Natural killer cell (primary cell): ENCODE results near the gene AQP12A. TPM values are rescaled to one million over a fixed set of nuclear protein-coding genes. Genes with fewer than 3 reads are reported as not detected.

ENCODE experiments used
- ATAC-seq, 3 donors: fragments of 150-1000 bp in 2 of 3; fragments of 200-7000 bp in 1 of 3; cut with Tn5 transposase; 1 replicate in 1 of 3; 2 replicates in 2 of 3; pipeline ENCODE4 v1.10.0; 2021; ENCODE audit warnings: mild to moderate bottlenecking in 2 of 3, moderate library complexity in 2 of 3
- DNase-seq, 2 donors: peaks; one replicate each; pipeline versions ENCODE4 v3.0.0 to v3.0.0-alpha.2; 2013 to 2021; ENCODE audit warnings: mixed read lengths in 1 of 2
- H3K27ac ChIP-seq: one replicate; pipeline ENCODE4 v1.5.1; 2013; ENCODE audit warnings: mild to moderate bottlenecking, low read length
- H3K27me3 ChIP-seq: one replicate; pipeline ENCODE4 v1.6.1; 2013; ENCODE audit warnings: low read length; ENCODE audit not compliant: control insufficient read depth, insufficient read depth
- H3K36me3 ChIP-seq: one replicate; pipeline ENCODE4 v1.6.1; 2013; ENCODE audit warnings: low read length; ENCODE audit not compliant: control insufficient read depth, insufficient read depth
- H3K4me1 ChIP-seq: one replicate; pipeline ENCODE4 v1.6.1; 2013; ENCODE audit warnings: low read length; ENCODE audit not compliant: control insufficient read depth, insufficient read depth
- H3K4me3 ChIP-seq: one replicate; pipeline ENCODE4 v1.5.1; 2013; ENCODE audit warnings: low read length
- H3K9me3 ChIP-seq: one replicate; pipeline ENCODE4 v1.6.1; 2013; ENCODE audit warnings: low read length; ENCODE audit not compliant: control insufficient read depth, insufficient read depth
- H3K27ac Mint-ChIP-seq, 2 donors: one replicate each; pipeline ENCODE4 v1.8.0; 2022; ENCODE audit warnings: mild to moderate bottlenecking in 2 of 2, mixed read lengths in 2 of 2, moderate library complexity in 1 of 2
- H3K27me3 Mint-ChIP-seq, 2 donors: one replicate each; pipeline ENCODE4 v1.8.0; 2022; ENCODE audit warnings: low read depth in 2 of 2, mixed read lengths in 2 of 2
- H3K36me3 Mint-ChIP-seq: one replicate; pipeline ENCODE4 v1.8.0; 2022; ENCODE audit warnings: mixed read lengths
- H3K4me1 Mint-ChIP-seq, 2 donors: one replicate each; pipeline ENCODE4 v1.8.0; 2022; ENCODE audit warnings: mixed read lengths in 2 of 2
- H3K4me3 Mint-ChIP-seq: one replicate; pipeline ENCODE4 v1.8.0; 2022; ENCODE audit warnings: mild to moderate bottlenecking, moderate library complexity, mixed read lengths
- H3K9me3 Mint-ChIP-seq, 2 donors: one replicate each; pipeline ENCODE4 v1.8.0; 2022; ENCODE audit warnings: mixed read lengths in 2 of 2
- WGBS: methylation state at CpG from one replicate; pipeline ENCODE4 v1.1.7; 2013; ENCODE audit warnings: missing lambda C conversion rate; ENCODE audit not compliant: insufficient coverage; 5-methylcytosine and 5-hydroxymethylcytosine counted together
- intact Hi-C: fragments of 100-400 bp; cut with micrococcal nuclease; formaldehyde crosslinking; loops from one replicate; pipeline ENCODE4 v1.14.2; 2022
- total RNA-seq, 4 donors: library from RNA; stranded (reverse); fragments of 120-200 nt in 1 of 4; gene quantifications; one replicate each; pipeline versions ENCODE4 v1.2.3 to v1.2.4, GENCODE V29; 2013 to 2022
- TF ChIP-seq, protein P1 (sequence below): fragments of 200-600 bp; IDR thresholded peaks from one replicate; pipeline ENCODE4 v1.8.0; 2022; ENCODE audit warnings: antibody characterized with exemption

The AQP12A gene
- total RNA-seq, 3 donors from 2014 or later (not counting 1 experiment from before 2014, with no cell fraction given) = not detected

DNA sequence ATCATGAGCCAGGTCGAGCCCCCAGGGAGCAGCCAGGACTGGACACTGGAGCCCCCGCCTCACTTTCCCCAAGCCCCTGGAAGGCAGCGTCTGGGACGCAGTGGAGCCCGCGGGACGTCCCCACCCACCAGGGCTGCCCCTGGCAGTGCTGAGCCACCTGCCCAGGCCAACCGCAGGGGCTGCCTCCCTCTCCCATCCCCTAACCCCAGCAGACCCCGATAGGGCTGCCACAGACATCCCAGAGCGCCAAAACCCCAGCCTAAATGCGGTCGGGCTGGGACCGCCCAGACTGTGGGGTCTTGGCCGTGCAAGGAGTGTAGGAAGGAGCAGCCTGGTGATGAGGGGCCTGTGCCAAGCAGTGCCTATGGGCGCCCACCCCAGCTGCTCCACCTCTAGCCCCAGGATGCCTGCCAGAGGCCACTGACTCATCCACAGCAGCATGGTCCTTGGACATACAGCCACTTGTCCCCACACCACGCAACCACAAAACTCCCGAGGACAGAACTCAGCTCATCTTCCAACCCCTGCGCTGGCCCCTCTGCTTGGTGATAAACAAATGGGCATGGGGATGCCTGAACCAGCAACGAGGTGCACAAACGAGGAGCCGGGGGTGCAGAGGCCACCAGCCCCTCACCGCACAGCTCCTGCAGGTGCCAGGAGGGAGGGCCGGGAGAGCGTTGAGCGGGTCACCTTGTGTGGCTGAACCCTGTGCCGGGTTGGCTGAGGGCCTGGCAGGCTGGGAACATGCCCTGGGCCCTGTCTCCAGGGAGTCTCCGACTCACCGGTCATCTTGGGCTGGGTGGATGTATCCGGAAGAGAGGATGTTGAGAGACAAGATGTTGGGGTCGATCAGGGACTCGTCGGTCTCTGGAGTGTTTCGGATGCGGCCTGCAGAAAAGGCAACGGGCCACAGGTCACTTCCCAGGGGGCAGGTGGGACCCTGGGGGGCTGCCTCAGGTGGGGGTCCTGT is 44.9 kb downstream of the AQP12A start:
- Mint-ChIP-seq H3K9me3 (no peaks in the 10 kb centered on the region), H3K27me3 (no peaks in the 10 kb centered on the region), H3K36me3 (no peaks in the 10 kb centered on the region), H3K27ac (no peak overlapping the region), H3K4me3 (no peak overlapping the region), H3K4me1 (peaks cover 0 to 8% of the 10 kb centered on the region in 2 donors)
- TF ChIP-seq, protein P1, sequence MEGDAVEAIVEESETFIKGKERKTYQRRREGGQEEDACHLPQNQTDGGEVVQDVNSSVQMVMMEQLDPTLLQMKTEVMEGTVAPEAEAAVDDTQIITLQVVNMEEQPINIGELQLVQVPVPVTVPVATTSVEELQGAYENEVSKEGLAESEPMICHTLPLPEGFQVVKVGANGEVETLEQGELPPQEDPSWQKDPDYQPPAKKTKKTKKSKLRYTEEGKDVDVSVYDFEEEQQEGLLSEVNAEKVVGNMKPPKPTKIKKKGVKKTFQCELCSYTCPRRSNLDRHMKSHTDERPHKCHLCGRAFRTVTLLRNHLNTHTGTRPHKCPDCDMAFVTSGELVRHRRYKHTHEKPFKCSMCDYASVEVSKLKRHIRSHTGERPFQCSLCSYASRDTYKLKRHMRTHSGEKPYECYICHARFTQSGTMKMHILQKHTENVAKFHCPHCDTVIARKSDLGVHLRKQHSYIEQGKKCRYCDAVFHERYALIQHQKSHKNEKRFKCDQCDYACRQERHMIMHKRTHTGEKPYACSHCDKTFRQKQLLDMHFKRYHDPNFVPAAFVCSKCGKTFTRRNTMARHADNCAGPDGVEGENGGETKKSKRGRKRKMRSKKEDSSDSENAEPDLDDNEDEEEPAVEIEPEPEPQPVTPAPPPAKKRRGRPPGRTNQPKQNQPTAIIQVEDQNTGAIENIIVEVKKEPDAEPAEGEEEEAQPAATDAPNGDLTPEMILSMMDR = no peak
- no peaks in the 10 kb centered on the region for H3K27me3 ChIP-seq
- intact Hi-C loops = no loop called here
- H3K4me3 ChIP-seq = no peak overlapping the region
- ATAC-seq (no peak), DNase-seq (no peak)
- no peaks in the 10 kb centered on the region for H3K36me3 ChIP-seq
- H3K27ac ChIP-seq = no peak overlapping the region
- H3K9me3 ChIP-seq = no peaks in the 10 kb centered on the region
- 83% methylated on average over 35 of the region's 35 CpGs for WGBS
- no peaks in the 10 kb centered on the region for H3K4me1 ChIP-seq

DNA sequence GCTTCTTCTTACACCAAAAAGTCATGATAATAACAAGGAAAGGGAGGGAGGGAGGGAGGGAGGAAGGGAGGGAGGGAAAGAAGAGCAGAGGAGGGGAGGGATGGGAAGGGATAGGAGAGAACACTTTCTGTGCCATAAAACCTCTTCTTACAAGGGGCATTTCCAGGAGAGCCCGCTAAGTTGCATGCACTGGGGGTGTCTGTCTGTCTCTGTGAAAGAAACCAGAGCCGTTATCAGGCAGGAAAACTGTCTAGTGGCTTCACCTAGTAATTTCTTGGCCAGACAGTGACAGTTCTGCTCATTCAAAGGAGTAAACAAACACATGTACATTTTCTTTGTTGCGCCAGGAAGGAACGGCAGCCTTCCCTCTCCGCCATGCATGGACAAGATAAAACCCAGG is 45.8 kb downstream of the AQP12A start:
- Histone ChIP-seq H3K9me3 (no peaks in the 10 kb centered on the region), H3K4me1 (no peaks in the 10 kb centered on the region), H3K36me3 (no peaks in the 10 kb centered on the region), H3K27ac (no peak overlapping the region), H3K27me3 (no peaks in the 10 kb centered on the region), H3K4me3 (no peak overlapping the region)
- H3K27me3 Mint-ChIP-seq = no peaks in the 10 kb centered on the region
- H3K4me1 Mint-ChIP-seq = peaks cover 0 to 8% of the 10 kb centered on the region in 2 donors
- ATAC-seq (no peak), DNase-seq (no peak)
- H3K27ac Mint-ChIP-seq = no peak overlapping the region
- TF ChIP-seq, protein P1 = no peak
- 75% methylated on average over 5 of the region's 5 CpGs for WGBS
- H3K4me3 Mint-ChIP-seq = no peak overlapping the region
- intact Hi-C loops = no loop called here
- H3K36me3 Mint-ChIP-seq = no peaks in the 10 kb centered on the region
- H3K9me3 Mint-ChIP-seq = no peaks in the 10 kb centered on the region

DNA sequence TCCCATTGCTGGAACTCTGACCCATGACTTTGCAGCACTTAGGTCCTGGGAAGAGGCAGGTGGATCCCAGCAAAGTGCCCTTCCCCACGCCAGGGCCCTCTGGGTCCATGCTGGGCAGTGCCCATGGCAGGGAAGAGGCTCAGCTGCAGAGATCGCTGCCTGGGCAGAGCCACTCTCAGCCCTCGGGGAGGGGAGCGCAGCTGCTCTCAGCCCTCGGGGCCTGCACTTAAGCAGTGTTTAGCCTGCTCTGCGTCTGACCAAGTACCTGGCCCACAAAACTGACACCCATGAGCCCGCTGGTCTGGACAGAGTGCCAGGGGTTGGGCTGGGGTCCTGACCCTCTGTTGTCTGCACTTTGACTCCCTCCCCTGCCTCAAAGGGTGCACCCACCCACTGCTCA is 46.3 kb downstream of the AQP12A start:
- Histone ChIP-seq H3K9me3 (no peaks in the 10 kb centered on the region), H3K4me1 (no peaks in the 10 kb centered on the region), H3K4me3 (no peak overlapping the region), H3K27me3 (no peaks in the 10 kb centered on the region), H3K27ac (no peak overlapping the region), H3K36me3 (no peaks in the 10 kb centered on the region)
- intact Hi-C loops = no loop called here
- Mint-ChIP-seq H3K36me3 (no peaks in the 10 kb centered on the region), H3K4me1 (peaks cover 0 to 8% of the 10 kb centered on the region in 2 donors), H3K9me3 (no peaks in the 10 kb centered on the region), H3K27ac (no peak overlapping the region), H3K4me3 (no peak overlapping the region), H3K27me3 (no peaks in the 10 kb centered on the region)
- TF ChIP-seq, protein P1 = no peak
- 88% methylated on average over 7 of the region's 7 CpGs for WGBS
- ATAC-seq (no peak), DNase-seq (no peak)
